K562 (cell line): ENCODE measurements around the gene SEC23IP. TPM values are rescaled to one million over a fixed set of nuclear protein-coding genes. Genes with fewer than 3 reads are reported as not detected.

Experiments used
- BRCA1 ChIP-seq, 2 experiments: fragments of 450-650 bp in 1 of 2; sonication (generic) in 1 of 2; formaldehyde crosslinking in 1 of 2; IDR thresholded peaks; 2 replicates each; pipeline versions ENCODE4 v1.5.0 to v1.6.1; 2017 to 2020; ENCODE audit warnings: mild to moderate bottlenecking in 1 of 2, missing genetic modification reagents in 1 of 2
- CBFA2T2 ChIP-seq: fragments of 450-650 bp; conservative IDR thresholded peaks from 2 replicates; pipeline ENCODE4 v1.6.1; 2017; ENCODE audit warnings: mild to moderate bottlenecking
- CEBPB ChIP-seq: fragments of 450-650 bp; IDR thresholded peaks from 2 replicates; pipeline ENCODE4 v1.6.1; 2016; ENCODE audit warnings: missing genetic modification characterization, missing compliant biosample characterization
- CUX1 ChIP-seq: fragments of 200-800 bp; sonication (Bioruptor generic); IDR thresholded peaks from 2 replicates; pipeline ENCODE4 v1.6.1; 2016; ENCODE audit warnings: missing genetic modification characterization, missing compliant biosample characterization
- ELF2 ChIP-seq: fragments of 250-450 bp; sonication (Bioruptor Pico); IDR thresholded peaks from 2 replicates; pipeline ENCODE4 v1.5.0; 2021; ENCODE audit warnings: mild to moderate bottlenecking
- L3MBTL2 ChIP-seq: fragments of 450-650 bp; IDR thresholded peaks from 2 replicates; pipeline ENCODE4 v1.6.1; 2016; ENCODE audit warnings: mild to moderate bottlenecking, moderate library complexity
- MYBL2 ChIP-seq, 2 experiments: fragments of 450-650 bp in 1 of 2; sonication (generic) in 1 of 2; formaldehyde crosslinking in 1 of 2; IDR thresholded peaks; 2 replicates each; pipeline versions ENCODE4 v1.6.1 to v1.8.1; 2017 to 2022; ENCODE audit warnings: borderline replicate concordance in 1 of 2, inconsistent platforms in 1 of 2, low read depth in 1 of 2, mild to moderate bottlenecking in 1 of 2, missing genetic modification reagents in 1 of 2, moderate library complexity in 1 of 2
- NCOA4 ChIP-seq: fragments of 450-650 bp; IDR thresholded peaks from 2 replicates; pipeline ENCODE4 v1.6.1; 2018; ENCODE audit warnings: mild to moderate bottlenecking; ENCODE audit not compliant: partially characterized antibody
- NONO ChIP-seq, 2 experiments: fragments of 200-400 bp in 1 of 2; fragments of 450-650 bp in 1 of 2; formaldehyde crosslinking in 1 of 2; IDR thresholded peaks; 2 replicates each; pipeline ENCODE4 v1.6.1; 2017; ENCODE audit warnings: low read depth in 2 of 2, mild to moderate bottlenecking in 2 of 2, moderate library complexity in 2 of 2, low read length in 1 of 2
- PURB ChIP-seq: sonication (generic); formaldehyde crosslinking; IDR thresholded peaks from 2 replicates; pipeline ENCODE4 v1.9.0; 2021; ENCODE audit warnings: low read depth, mild to moderate bottlenecking, missing genetic modification reagents
- RAD21 ChIP-seq, 2 experiments: fragments of 250-450 bp in 1 of 2; fragments of 450-650 bp in 1 of 2; sonication (Bioruptor Pico) in 1 of 2; formaldehyde crosslinking in 1 of 2; IDR thresholded peaks in 1 of 2; conservative IDR thresholded peaks in 1 of 2; 2 replicates each; pipeline versions ENCODE4 v1.4.0 to v1.8.0; 2020 to 2022; ENCODE audit warnings: mild to moderate bottlenecking in 2 of 2, moderate library complexity in 1 of 2
- RCOR1 ChIP-seq, 2 experiments: IDR thresholded peaks; 2 replicates each; pipeline ENCODE4 v1.6.1; 2012; ENCODE audit warnings: low read depth in 2 of 2, low read length in 2 of 2, borderline replicate concordance in 1 of 2, improper control_type of control experiment in 1 of 2
- TEAD1 ChIP-seq, 2 experiments: fragments of 450-650 bp in 1 of 2; sonication (generic) in 1 of 2; formaldehyde crosslinking; IDR thresholded peaks; 2 replicates each; pipeline versions ENCODE4 v1.4.0 to v1.8.0; 2020 to 2022; ENCODE audit warnings: mild to moderate bottlenecking in 2 of 2, missing genetic modification reagents in 1 of 2
- ZBED1 ChIP-seq: IDR thresholded peaks from 2 replicates; pipeline ENCODE4 v1.6.1; 2014
- ZBTB17 ChIP-seq: fragments of 450-650 bp; formaldehyde crosslinking; IDR thresholded peaks from 2 replicates; pipeline ENCODE4 v1.4.0; 2020; ENCODE audit warnings: mild to moderate bottlenecking
- ZBTB26 ChIP-seq: fragments of 450-650 bp; formaldehyde crosslinking; IDR thresholded peaks from 2 replicates; pipeline ENCODE4 v1.4.0; 2022; ENCODE audit warnings: missing genetic modification characterization
- ZBTB34 ChIP-seq: fragments of 250-450 bp; sonication (Bioruptor Pico); IDR thresholded peaks from 2 replicates; pipeline ENCODE4 v1.8.0; 2021; ENCODE audit warnings: mild to moderate bottlenecking, moderate library complexity
- ZNF140 ChIP-seq: fragments of 250-450 bp; sonication (Bioruptor Pico); IDR thresholded peaks from 2 replicates; pipeline ENCODE4 v1.8.0; 2021; ENCODE audit warnings: moderate library complexity, mild to moderate bottlenecking, inconsistent platforms
- ZNF282 ChIP-seq: sonication (generic); formaldehyde crosslinking; IDR thresholded peaks from 2 replicates; pipeline ENCODE4 v1.8.1; 2023; ENCODE audit warnings: missing genetic modification reagents
- polyA plus RNA-seq, 8 experiments: library from polyadenylated mRNA; depleted of rRNA in 4 of 8; stranded (reverse) in 5 of 8; unstranded in 3 of 8; fragments of >200 nt; fragmentation: Nextera tagmentation in 2 of 8; fragmentation: Illumina TruSeq in 1 of 8; extraction: Ambion mirVana in 2 of 8; extraction: Trizol in 1 of 8; gene quantifications; 2 replicates each; pipeline versions ENCODE4 v1.2.1 to v1.2.3, GENCODE V29; 2011 to 2014; ENCODE audit warnings: inconsistent platforms in 1 of 8, missing spikeins in 1 of 8
- total RNA-seq, 7 experiments: library from RNA; depleted of rRNA in 6 of 7; stranded (reverse); fragments of >200 nt in 6 of 7; fragmentation: Illumina TruSeq in 2 of 7; extraction: Trizol in 2 of 7; gene quantifications; 2 replicates each; pipeline versions ENCODE4 v1.2.1 to v1.2.3, GENCODE V29; 2011 to 2021; ENCODE audit warnings: low replicate concordance in 1 of 7

SEC23IP gene
- total and polyA plus RNA-seq, 9 of the 15 experiments (the other 6 are each of a cell fraction or from before 2014, with no cell fraction given) = 15.8 to 38.4 (median 22.5) TPM

GRCh38 chr10:119892188-119893065 lies at the start of gene SEC23IP (continued):
- no peak for TF ChIP-seq MYBL2 (IDR thresholded peaks at IDR 0.05; ENCODE audit: low read depth)
- no peak for TF ChIP-seq MYBL2 (CRISPR knock-in tag; IDR thresholded peaks at IDR 0.05; ENCODE audit: borderline replicate concordance)
- TF ChIP-seq RAD21 (CRISPR knock-in tag; conservative IDR thresholded peaks at IDR 0.05 in 1 of 2, IDR thresholded peaks at IDR 0.05 in 1 of 2) = no peak
- TF ChIP-seq ZBTB17 (CRISPR knock-in tag) = no peak
- TF ChIP-seq RCOR1 (IDR thresholded peaks at IDR 0.05; ENCODE audit: borderline replicate concordance in 1 of 2, low read depth in 2 of 2, low read length in 2 of 2) = no peak
- no peak for TF ChIP-seq PURB
- no peak for TF ChIP-seq NCOA4
- TF ChIP-seq ZNF282 (CRISPR knock-in tag) = no peak
- TF ChIP-seq L3MBTL2 = peak; percentile 98
- no peak for TF ChIP-seq CEBPB (tag)
- peak; percentile 68 for TF ChIP-seq CBFA2T2
- no peak for TF ChIP-seq ZNF140 (CRISPR knock-in tag)
- no peak for TF ChIP-seq CUX1
- TF ChIP-seq ELF2 (CRISPR knock-in tag) = no peak
- TF ChIP-seq TEAD1 (CRISPR knock-in tag; IDR thresholded peaks at IDR 0.05) = no peak
- no peak for TF ChIP-seq BRCA1 (IDR thresholded peaks at IDR 0.05)
- no peak for TF ChIP-seq BRCA1 (CRISPR knock-in tag; IDR thresholded peaks at IDR 0.05)
- no peak for TF ChIP-seq ZBTB26
- no peak for TF ChIP-seq NONO (IDR thresholded peaks at IDR 0.05; ENCODE audit: low read depth in 2 of 2, low read length in 1 of 2)
- TF ChIP-seq ZBED1 = no peak
- no peak for TF ChIP-seq ZBTB34 (CRISPR knock-in tag)
